Adrenal gland (tissue), 5 donors: ENCODE measurements around the gene STK39.

Experiments used
- POLR2A ChIP-seq, 2 donors: fragments of 450-650 bp; IDR thresholded peaks; one replicate each; pipeline ENCODE4 v1.6.1; 2017; ENCODE audit warnings: antibody characterized with exemption in 2 of 2, mild to moderate bottlenecking in 2 of 2, moderate library complexity in 1 of 2
- TF ChIP-seq, protein P1 (sequence below), 6 experiments: fragments of 450-650 bp in 4 of 6; fragments of 200-600 bp in 2 of 6; sonication (generic) in 1 of 6; IDR thresholded peaks; 1 replicate in 5 of 6; 2 replicates in 1 of 6; pipeline versions ENCODE4 v1.5.1 to v1.8.0; 2016 to 2021; ENCODE audit warnings: antibody characterized with exemption in 6 of 6, mild to moderate bottlenecking in 2 of 6, moderate library complexity in 1 of 6
- donor health status: DM: no; HTN: no; CAD: no.

DNA sequence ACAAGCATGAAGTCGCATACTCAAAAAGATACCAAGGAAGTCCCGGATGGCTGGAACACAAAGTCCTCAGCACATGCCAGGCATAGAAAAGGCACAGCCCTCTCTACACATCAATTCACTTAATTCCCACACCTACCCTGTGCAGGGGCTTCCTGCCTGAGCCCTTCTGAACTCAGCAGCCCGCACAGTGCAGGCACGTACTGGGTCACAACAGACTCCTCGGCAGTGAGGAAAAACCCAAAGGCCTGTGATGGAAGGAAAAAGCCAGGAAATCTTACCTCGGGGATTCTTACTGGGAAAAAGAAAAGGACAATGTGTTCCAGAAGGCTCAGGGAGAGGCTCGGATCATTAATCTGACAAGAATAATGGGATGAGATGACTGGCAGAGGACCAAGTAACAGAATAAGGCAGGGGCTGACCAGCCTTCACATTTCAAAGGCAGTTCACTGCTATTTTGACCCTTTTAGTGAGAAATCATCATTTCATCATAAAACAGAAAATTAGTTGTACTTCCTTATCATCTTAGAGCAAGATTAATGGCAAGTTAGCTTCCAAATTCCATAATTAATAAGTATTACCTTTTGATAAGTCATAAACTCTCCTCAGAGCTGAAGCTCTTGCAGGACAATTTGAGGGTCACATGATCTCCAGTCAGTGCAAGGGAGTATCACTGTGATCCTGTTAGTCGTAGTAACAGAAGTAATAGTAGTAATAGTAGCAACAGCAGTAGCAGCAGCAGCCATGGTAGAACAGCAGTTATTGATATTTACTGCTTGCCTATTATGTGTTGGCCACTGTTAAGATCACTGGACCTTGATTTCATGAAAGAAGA is 87.4 kb downstream of the STK39 start:
- TF ChIP-seq POLR2A (IDR thresholded peaks at IDR 0.05), result no peak
- TF ChIP-seq, protein P1, sequence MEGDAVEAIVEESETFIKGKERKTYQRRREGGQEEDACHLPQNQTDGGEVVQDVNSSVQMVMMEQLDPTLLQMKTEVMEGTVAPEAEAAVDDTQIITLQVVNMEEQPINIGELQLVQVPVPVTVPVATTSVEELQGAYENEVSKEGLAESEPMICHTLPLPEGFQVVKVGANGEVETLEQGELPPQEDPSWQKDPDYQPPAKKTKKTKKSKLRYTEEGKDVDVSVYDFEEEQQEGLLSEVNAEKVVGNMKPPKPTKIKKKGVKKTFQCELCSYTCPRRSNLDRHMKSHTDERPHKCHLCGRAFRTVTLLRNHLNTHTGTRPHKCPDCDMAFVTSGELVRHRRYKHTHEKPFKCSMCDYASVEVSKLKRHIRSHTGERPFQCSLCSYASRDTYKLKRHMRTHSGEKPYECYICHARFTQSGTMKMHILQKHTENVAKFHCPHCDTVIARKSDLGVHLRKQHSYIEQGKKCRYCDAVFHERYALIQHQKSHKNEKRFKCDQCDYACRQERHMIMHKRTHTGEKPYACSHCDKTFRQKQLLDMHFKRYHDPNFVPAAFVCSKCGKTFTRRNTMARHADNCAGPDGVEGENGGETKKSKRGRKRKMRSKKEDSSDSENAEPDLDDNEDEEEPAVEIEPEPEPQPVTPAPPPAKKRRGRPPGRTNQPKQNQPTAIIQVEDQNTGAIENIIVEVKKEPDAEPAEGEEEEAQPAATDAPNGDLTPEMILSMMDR (IDR thresholded peaks at IDR 0.05), result no peak
